B cell (primary cell): ENCODE results near the gene DBP. TPM values are rescaled to one million over a fixed set of nuclear protein-coding genes. Genes with fewer than 3 reads are reported as not detected.

Experiments
- ATAC-seq: fragments of 200-7000 bp; cut with Tn5 transposase; one replicate; pipeline ENCODE4 v1.10.0; 2021; ENCODE audit warnings: low read depth, mild to moderate bottlenecking, moderate number of reproducible peaks, moderate library complexity
- CTCF ChIA-PET: fragments of 350-600 bp; sonication (Branson Sonifier 250); formaldehyde crosslinking; loops from one replicate; lab custom pipeline; 2021; ENCODE audit warnings: antibody characterized with exemption, inconsistent platforms; lab: Charles Lee
- POLR2A ChIA-PET: fragments of 350-600 bp; sonication (Branson Sonifier 250); formaldehyde crosslinking; loops from one replicate; lab custom pipeline; 2021; ENCODE audit warnings: antibody characterized with exemption; lab: Charles Lee
- DNase-seq: peaks from one replicate; pipeline ENCODE4 v3.0.0; 2013
- H2AFZ ChIP-seq: 2 replicates; pipeline ENCODE4 v1.6.1; 2012; ENCODE audit warnings: mild to moderate bottlenecking, low read depth, low read length; ENCODE audit not compliant: insufficient read depth, poor library complexity, severe bottlenecking
- H3K27ac ChIP-seq, 2 donors: 1 replicate in 1 of 2; 2 replicates in 1 of 2; pipeline ENCODE4 v1.5.1; 2012 to 2013; ENCODE audit warnings: low read length in 2 of 2, mild to moderate bottlenecking in 2 of 2, moderate library complexity in 1 of 2
- H3K27me3 ChIP-seq, 4 experiments: fragments of 200-600 bp in 1 of 4; sonication (generic) in 1 of 4; replicated peaks in 1 of 4; 1 replicate in 2 of 4; 2 replicates in 2 of 4; pipeline versions ENCODE4 v1.6.1 to v1.7.0; 2013 to 2016; ENCODE audit warnings: low read length in 3 of 4, mild to moderate bottlenecking in 2 of 4, mixed read lengths in 1 of 4, moderate library complexity in 1 of 4; ENCODE audit not compliant: insufficient read depth in 4 of 4, control insufficient read depth in 3 of 4; ENCODE audit errors: control extremely low read depth in 1 of 4
- H3K36me3 ChIP-seq, 2 experiments: replicated peaks in 1 of 2; 1 replicate in 1 of 2; 2 replicates in 1 of 2; pipeline versions ENCODE4 v1.6.1 to v1.7.1; 2013; ENCODE audit warnings: low read length in 1 of 2; ENCODE audit not compliant: insufficient read depth in 2 of 2, control insufficient read depth in 1 of 2; ENCODE audit errors: control extremely low read depth in 1 of 2, extremely low read depth in 1 of 2
- H3K4me1 ChIP-seq, 2 donors: fragments of 200-600 bp in 1 of 2; sonication (generic) in 1 of 2; 1 replicate in 1 of 2; 2 replicates in 1 of 2; pipeline versions ENCODE4 v1.5.1 to v1.6.1; 2013 to 2017; ENCODE audit warnings: low read length in 2 of 2; ENCODE audit not compliant: control insufficient read depth in 2 of 2, insufficient read depth in 2 of 2
- H3K4me2 ChIP-seq: replicated peaks from 2 replicates; pipeline ENCODE3; 2012; ENCODE audit warnings: mild to moderate bottlenecking, low read depth, low read length; ENCODE audit not compliant: poor library complexity, severe bottlenecking
- H3K4me3 ChIP-seq, 5 experiments: fragments of 200-600 bp in 1 of 5; sonication (generic) in 1 of 5; 1 replicate in 3 of 5; 2 replicates in 2 of 5; pipeline versions ENCODE4 v1.5.1 to v1.7.0; 2011 to 2016; ENCODE audit warnings: low read length in 4 of 5, mild to moderate bottlenecking in 4 of 5, low read depth in 2 of 5, control low read depth in 1 of 5, moderate library complexity in 1 of 5; ENCODE audit not compliant: insufficient read depth in 1 of 5; ENCODE audit errors: control extremely low read depth in 1 of 5, extremely low read depth in 1 of 5
- H3K79me2 ChIP-seq: fragments of 200-600 bp; sonication (generic); one replicate; pipeline ENCODE4 v1.6.0; 2016; ENCODE audit warnings: low read length; ENCODE audit not compliant: control insufficient read depth, insufficient read depth
- H3K9ac ChIP-seq: fragments of 200-600 bp; sonication (generic); 2 replicates; pipeline ENCODE4 v1.6.1; 2017; ENCODE audit warnings: mild to moderate bottlenecking, low read length, moderate library complexity
- H3K9me3 ChIP-seq, 3 donors: one replicate each; pipeline versions ENCODE4 v1.6.1 to v1.7.1; 2013; ENCODE audit warnings: low read length in 2 of 3; ENCODE audit not compliant: control insufficient read depth in 2 of 3, insufficient read depth in 1 of 3; ENCODE audit errors: control extremely low read depth in 1 of 3
- H4K20me1 ChIP-seq: 2 replicates; pipeline ENCODE4 v1.6.0; 2012; ENCODE audit warnings: mild to moderate bottlenecking, low read length; ENCODE audit not compliant: insufficient read depth, control insufficient read depth, poor library complexity, severe bottlenecking
- H3K27ac Mint-ChIP-seq: one replicate; pipeline ENCODE4 v1.8.0; 2021; ENCODE audit warnings: mixed read lengths
- H3K27me3 Mint-ChIP-seq: one replicate; pipeline ENCODE4 v1.8.0; 2021; ENCODE audit warnings: mixed read lengths
- H3K4me1 Mint-ChIP-seq: one replicate; pipeline ENCODE4 v1.8.0; 2021; ENCODE audit warnings: mixed read lengths
- H3K4me3 Mint-ChIP-seq: one replicate; pipeline ENCODE4 v1.8.0; 2021; ENCODE audit warnings: mixed read lengths
- H3K9me3 Mint-ChIP-seq: one replicate; pipeline ENCODE4 v1.8.0; 2022; ENCODE audit warnings: mixed read lengths; ENCODE audit not compliant: insufficient read depth
- EZH2 ChIP-seq: IDR thresholded peaks from 2 replicates; pipeline ENCODE4 v1.6.1; 2012; ENCODE audit warnings: borderline replicate concordance, low read depth, mild to moderate bottlenecking, moderate library complexity, low read length; ENCODE audit not compliant: insufficient read depth, poor library complexity, severe bottlenecking
- WGBS: methylation state at CpG from one replicate; pipeline ENCODE4 v1.1.5; 2013; ENCODE audit warnings: missing lambda C conversion rate; ENCODE audit not compliant: insufficient coverage; 5-methylcytosine and 5-hydroxymethylcytosine counted together
- intact Hi-C: fragments of 100-400 bp; cut with micrococcal nuclease; formaldehyde crosslinking; loops from one replicate; pipeline ENCODE4 v1.10.0; 2022
- polyA plus RNA-seq: library from polyadenylated mRNA; depleted of rRNA; stranded (reverse); fragments of >200 nt; gene quantifications from 2 replicates; pipeline ENCODE4 v1.2.3, GENCODE V29; 2012
- total RNA-seq, 2 donors: library from RNA; stranded (reverse); fragments of 120-200 nt in 1 of 2; gene quantifications; 1 replicate in 1 of 2; 2 replicates in 1 of 2; pipeline versions ENCODE4 v1.2.3 to v1.2.4, GENCODE V29; 2013 to 2022
- TF ChIP-seq, protein P1 (sequence below): fragments of 200-600 bp; IDR thresholded peaks from one replicate; pipeline ENCODE4 v1.8.0; 2022; ENCODE audit warnings: antibody characterized with exemption, mild to moderate bottlenecking

Gene DBP
- total and polyA plus RNA-seq, 2 donors (not counting 1 experiment from before 2014, with no cell fraction given) = 23.5 to 33.0 TPM

DNA sequence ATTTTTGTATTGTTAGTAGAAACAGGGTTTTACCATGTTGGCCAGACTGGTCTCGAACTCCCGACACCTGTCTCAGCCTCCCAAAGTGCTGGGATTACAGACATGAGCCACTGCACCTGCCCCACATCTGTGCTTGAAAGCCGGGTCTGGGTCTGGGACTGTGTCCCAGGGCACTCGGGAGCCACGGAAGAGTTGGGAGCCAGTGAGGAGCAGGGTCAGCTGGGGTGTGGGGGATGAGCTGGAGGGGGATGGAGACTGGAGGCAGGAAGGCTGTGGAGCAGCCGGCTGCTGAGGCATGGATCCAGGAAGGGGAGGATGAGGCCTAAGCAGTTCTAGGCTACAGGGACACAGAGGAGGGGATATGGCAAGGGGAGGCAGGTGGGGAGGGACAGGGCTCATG lies 41.3 kb downstream of the DBP start:
- intact Hi-C loops = no loop called here

DNA sequence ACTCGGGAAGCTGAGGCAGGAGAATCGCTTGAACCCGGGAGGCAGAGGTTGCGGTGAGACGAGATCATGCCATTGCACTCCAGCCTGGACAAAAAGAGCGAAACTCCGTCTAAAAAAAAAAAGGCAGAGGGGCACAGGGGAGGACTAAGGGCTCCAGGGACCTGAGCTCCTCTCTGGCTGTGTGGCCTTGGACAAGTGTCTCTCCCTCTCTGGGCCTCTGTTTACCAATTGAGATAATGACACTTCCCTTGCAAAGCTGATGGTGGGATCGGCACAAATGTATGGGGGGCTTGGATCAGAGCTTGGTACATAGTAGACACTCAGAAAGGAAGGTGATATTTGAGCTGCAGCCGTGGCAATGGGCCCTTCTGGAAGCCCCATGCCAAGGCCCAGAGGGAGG lies 42.0 kb downstream of the DBP start:
- intact Hi-C loops = no loop called here
- no peaks in the 10 kb centered on the region for H3K36me3 ChIP-seq
- Mint-ChIP-seq H3K27ac (no peak overlapping the region), H3K4me1 (peaks cover 2% of the 10 kb centered on the region), H3K9me3 (no peaks in the 10 kb centered on the region), H3K27me3 (peaks cover 4% of the 10 kb centered on the region), H3K4me3 (no peak overlapping the region)
- H3K4me3 ChIP-seq = no peak overlapping the region
- no peaks in the 10 kb centered on the region for H3K4me1 ChIP-seq
- H3K9ac ChIP-seq = no peak overlapping the region
- no peak for DNase-seq
- H2AFZ ChIP-seq = no peak overlapping the region
- 88% methylated on average over 9 of the region's 9 CpGs for WGBS
- peaks cover 0 to 3% (median 0%) of the 10 kb centered on the region in 4 experiments for H3K27me3 ChIP-seq
- TF ChIP-seq EZH2 = no peak
- TF ChIP-seq, protein P1, sequence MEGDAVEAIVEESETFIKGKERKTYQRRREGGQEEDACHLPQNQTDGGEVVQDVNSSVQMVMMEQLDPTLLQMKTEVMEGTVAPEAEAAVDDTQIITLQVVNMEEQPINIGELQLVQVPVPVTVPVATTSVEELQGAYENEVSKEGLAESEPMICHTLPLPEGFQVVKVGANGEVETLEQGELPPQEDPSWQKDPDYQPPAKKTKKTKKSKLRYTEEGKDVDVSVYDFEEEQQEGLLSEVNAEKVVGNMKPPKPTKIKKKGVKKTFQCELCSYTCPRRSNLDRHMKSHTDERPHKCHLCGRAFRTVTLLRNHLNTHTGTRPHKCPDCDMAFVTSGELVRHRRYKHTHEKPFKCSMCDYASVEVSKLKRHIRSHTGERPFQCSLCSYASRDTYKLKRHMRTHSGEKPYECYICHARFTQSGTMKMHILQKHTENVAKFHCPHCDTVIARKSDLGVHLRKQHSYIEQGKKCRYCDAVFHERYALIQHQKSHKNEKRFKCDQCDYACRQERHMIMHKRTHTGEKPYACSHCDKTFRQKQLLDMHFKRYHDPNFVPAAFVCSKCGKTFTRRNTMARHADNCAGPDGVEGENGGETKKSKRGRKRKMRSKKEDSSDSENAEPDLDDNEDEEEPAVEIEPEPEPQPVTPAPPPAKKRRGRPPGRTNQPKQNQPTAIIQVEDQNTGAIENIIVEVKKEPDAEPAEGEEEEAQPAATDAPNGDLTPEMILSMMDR = no peak
- no peaks in the 10 kb centered on the region for H4K20me1 ChIP-seq
- no peaks in the 10 kb centered on the region for H3K9me3 ChIP-seq
- POLR2A ChIA-PET = interaction anchor here (0.7 kb wide), 1 partner anchor 10 kb away, joined by 3 read pairs; no protein-coding TSS in a partner anchor
- no peak for ATAC-seq
- CTCF ChIA-PET = interaction anchor here (0.5 to 2.9 kb wide), 4 partner anchors 11 to 193 kb away, joined by 3 to 13 read pairs (median 8); partner anchors contain the start of gene SPACA4
- no peak overlapping the region for H3K4me2 ChIP-seq
- H3K79me2 ChIP-seq = no peaks in the 10 kb centered on the region
- no peak overlapping the region for H3K27ac ChIP-seq

More for the DNA sequence above, 41.3 kb downstream of the DBP start:
- Mint-ChIP-seq H3K27me3 (peaks cover 4% of the 10 kb centered on the region), H3K4me3 (no peak overlapping the region), H3K4me1 (peaks cover 2% of the 10 kb centered on the region), H3K27ac (no peak overlapping the region), H3K9me3 (no peaks in the 10 kb centered on the region)
- Histone ChIP-seq H3K4me2 (no peak overlapping the region), H3K4me3 (no peak overlapping the region), H3K27me3 (peaks cover 0 to 3% (median 0%) of the 10 kb centered on the region in 4 experiments), H3K9ac (no peak overlapping the region), H4K20me1 (no peaks in the 10 kb centered on the region), H3K36me3 (no peaks in the 10 kb centered on the region), H3K9me3 (no peaks in the 10 kb centered on the region), H3K27ac (no peak overlapping the region), H3K4me1 (no peaks in the 10 kb centered on the region), H2AFZ (no peak overlapping the region), H3K79me2 (no peaks in the 10 kb centered on the region)
- POLR2A ChIA-PET = interaction anchor here (0.7 kb wide), 2 partner anchors 21 to 143 kb away, joined by 4 read pairs; no protein-coding TSS in a partner anchor
- WGBS = 89% methylated on average over 6 of the region's 6 CpGs
- no peak for TF ChIP-seq EZH2
- TF ChIP-seq, protein P1 = no peak
- DNase-seq (no peak), ATAC-seq (no peak)
- CTCF ChIA-PET = interaction anchor here (0.6 to 2.9 kb wide), 3 partner anchors 11 to 193 kb away, joined by 4 to 13 read pairs (median 11); partner anchors contain the start of gene SPACA4
